Measurements from ENCODE around the gene UNC5A.

- no peak for TF ChIP-seq CTCF (IDR thresholded peaks at IDR 0.05)
- no peak for TF ChIP-seq POLR2A (IDR thresholded peaks at IDR 0.05)
Measured at GRCh38 chr5:176809544-176810080, 747 bp upstream of the UNC5A start.

Data from testis (tissue), 2 donors.